ENCODE results near the gene MELTF. TPM values are rescaled to one million over a fixed set of nuclear protein-coding genes. Genes with fewer than 3 reads are reported as not detected.
A peak's percentile ranks its signal among the peaks of the same experiment; 100 is the strongest.
"Not testable (repeated sequence)": the region's sequence is repeated elsewhere in the genome, so short reads cannot be mapped to it uniquely, and the experiment has no call there.

Gene MELTF
- 1.5 and 1.8 TPM in 2 replicates for polyA plus RNA-seq (2011; rRNA removed)
- 0.72 and 1.7 TPM in 2 replicates for polyA minus RNA-seq (2011; rRNA and poly(A)+ RNA removed)

- ChIA-PET POLR2A (no interaction called here), CTCF (interaction anchor here (0.7 to 3.4 kb wide), 19 partner anchors 9 to 168 kb away, joined by 3 to 14 read pairs (median 4); no protein-coding TSS in a partner anchor)
- peak; percentile 55 for TF ChIP-seq CTCF (IDR thresholded peaks at IDR 0.05; ENCODE audit: insufficient read depth, low read depth, low read length)
- Histone ChIP-seq H3K4me3 (ENCODE audit: low read depth, low read length) (peak within 1 kb of the TSS; percentile 49), H3K36me3 (ENCODE audit: control insufficient read depth, insufficient read depth, low read length) (no peaks in the 10 kb centered on the region), H3K27me3 (ENCODE audit: control insufficient read depth, insufficient read depth, low read length) (no peaks in the 10 kb centered on the region)
- no peak for DNase-seq (ENCODE audit: low read depth)
Observed at GRCh38 chr3:197029511-197030167, at the start of gene MELTF. TSS of gene MELTF (minus strand) at chr3:197029817. CDS start at chr3:197029702, 115 bp downstream.

GRCh38 chr3:197076415-197076814 is 46.8 kb upstream of the MELTF start:
- no peak for DNase-seq (ENCODE audit: low read depth)
- Histone ChIP-seq H3K4me3 (ENCODE audit: low read depth, low read length) (no peak overlapping the region), H3K36me3 (ENCODE audit: control insufficient read depth, insufficient read depth, low read length) (no peaks in the 10 kb centered on the region; the same call in 1 of the 2 replicates), H3K27me3 (ENCODE audit: control insufficient read depth, insufficient read depth, low read length) (no peaks in the 10 kb centered on the region)
- no peak for TF ChIP-seq CTCF (IDR thresholded peaks at IDR 0.05; ENCODE audit: insufficient read depth, low read depth, low read length)
- ChIA-PET POLR2A (no interaction called here), CTCF (interaction anchor here (0.8 kb wide), 1 partner anchor 47 kb away, joined by 4 read pairs; the partner anchor contains the start of gene MELTF)

- no peak for TF ChIP-seq CTCF (IDR thresholded peaks at IDR 0.05; ENCODE audit: insufficient read depth, low read depth, low read length)
- POLR2A ChIA-PET = no interaction called here
Observed at GRCh38 chr3:197068077-197068476, 38.5 kb upstream of the MELTF start.

GRCh38 chr3:197064771-197065170 is 35.2 kb upstream of the MELTF start:
- Histone ChIP-seq H3K27me3 (ENCODE audit: control insufficient read depth, insufficient read depth, low read length) (no peaks in the 10 kb centered on the region), H3K4me3 (ENCODE audit: low read depth, low read length) (no peak overlapping the region), H3K36me3 (ENCODE audit: control insufficient read depth, insufficient read depth, low read length) (peaks cover 6% of the 10 kb centered on the region)
- ChIA-PET CTCF (no interaction called here), POLR2A (no interaction called here)
- no peak for DNase-seq (ENCODE audit: low read depth)
- TF ChIP-seq CTCF (IDR thresholded peaks at IDR 0.05; ENCODE audit: insufficient read depth, low read depth, low read length) = no peak

More at GRCh38 chr3:197068077-197068476, 38.5 kb upstream of the MELTF start:
- Histone ChIP-seq H3K27me3 (ENCODE audit: control insufficient read depth, insufficient read depth, low read length) (no peaks in the 10 kb centered on the region), H3K4me3 (ENCODE audit: low read depth, low read length) (no peak overlapping the region), H3K36me3 (ENCODE audit: control insufficient read depth, insufficient read depth, low read length) (peaks cover 4% of the 10 kb centered on the region)
- CTCF ChIA-PET = interaction anchor here (1.4 kb wide), 1 partner anchor 10 kb away, joined by 3 read pairs; no protein-coding TSS in a partner anchor
- DNase-seq (ENCODE audit: low read depth) = no peak

- TF ChIP-seq CTCF (IDR thresholded peaks at IDR 0.05; ENCODE audit: insufficient read depth, low read depth, low read length) = no peak
- Histone ChIP-seq H3K27me3 (ENCODE audit: control insufficient read depth, insufficient read depth, low read length) (no peaks in the 10 kb centered on the region), H3K4me3 (ENCODE audit: low read depth, low read length) (no peak overlapping the region), H3K36me3 (ENCODE audit: control insufficient read depth, insufficient read depth, low read length) (peaks cover 8% of the 10 kb centered on the region)
- ChIA-PET POLR2A (no interaction called here), CTCF (no interaction called here)
- DNase-seq (ENCODE audit: low read depth) = no peak
Observed at GRCh38 chr3:197062446-197062845, 32.8 kb upstream of the MELTF start.

GRCh38 chr3:197051637-197052036 is 22.0 kb upstream of the MELTF start:
- H3K4me3 ChIP-seq (ENCODE audit: low read depth, low read length); DNase-seq (ENCODE audit: low read depth); POLR2A ChIA-PET; CTCF ChIA-PET; H3K27me3 ChIP-seq (ENCODE audit: control insufficient read depth, insufficient read depth, low read length); H3K36me3 ChIP-seq (ENCODE audit: control insufficient read depth, insufficient read depth, low read length): not testable (repeated sequence)

All from BJ (cell line).